Measurements from ENCODE around the gene AQP9.

DNA sequence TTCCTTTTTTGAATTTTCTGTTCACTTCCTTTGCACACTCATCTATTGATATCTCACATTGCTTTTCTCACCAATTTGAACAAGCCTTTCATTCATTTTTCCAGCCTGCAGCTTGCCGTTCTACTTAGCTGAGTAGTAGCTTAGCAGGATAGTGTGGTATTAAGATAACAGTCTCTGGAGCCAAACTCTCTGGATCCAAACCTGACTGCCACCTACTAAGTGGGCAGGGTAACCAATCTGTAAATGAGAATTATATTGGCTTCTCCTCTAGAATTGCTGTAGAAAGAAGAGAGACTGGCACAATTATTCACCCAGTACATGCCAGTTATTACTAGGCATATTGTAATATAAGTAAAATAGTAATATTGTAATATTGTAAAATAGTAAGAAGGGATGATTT is 40.5 kb downstream of the AQP9 start:
- no peak for TF ChIP-seq POLR2AphosphoS5 (IDR thresholded peaks at IDR 0.05; ENCODE audit: low read depth)
- TF ChIP-seq, protein P1, sequence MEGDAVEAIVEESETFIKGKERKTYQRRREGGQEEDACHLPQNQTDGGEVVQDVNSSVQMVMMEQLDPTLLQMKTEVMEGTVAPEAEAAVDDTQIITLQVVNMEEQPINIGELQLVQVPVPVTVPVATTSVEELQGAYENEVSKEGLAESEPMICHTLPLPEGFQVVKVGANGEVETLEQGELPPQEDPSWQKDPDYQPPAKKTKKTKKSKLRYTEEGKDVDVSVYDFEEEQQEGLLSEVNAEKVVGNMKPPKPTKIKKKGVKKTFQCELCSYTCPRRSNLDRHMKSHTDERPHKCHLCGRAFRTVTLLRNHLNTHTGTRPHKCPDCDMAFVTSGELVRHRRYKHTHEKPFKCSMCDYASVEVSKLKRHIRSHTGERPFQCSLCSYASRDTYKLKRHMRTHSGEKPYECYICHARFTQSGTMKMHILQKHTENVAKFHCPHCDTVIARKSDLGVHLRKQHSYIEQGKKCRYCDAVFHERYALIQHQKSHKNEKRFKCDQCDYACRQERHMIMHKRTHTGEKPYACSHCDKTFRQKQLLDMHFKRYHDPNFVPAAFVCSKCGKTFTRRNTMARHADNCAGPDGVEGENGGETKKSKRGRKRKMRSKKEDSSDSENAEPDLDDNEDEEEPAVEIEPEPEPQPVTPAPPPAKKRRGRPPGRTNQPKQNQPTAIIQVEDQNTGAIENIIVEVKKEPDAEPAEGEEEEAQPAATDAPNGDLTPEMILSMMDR (IDR thresholded peaks at IDR 0.05; ENCODE audit: insufficient read depth, low read length): no peak
- TF ChIP-seq, protein P2, sequence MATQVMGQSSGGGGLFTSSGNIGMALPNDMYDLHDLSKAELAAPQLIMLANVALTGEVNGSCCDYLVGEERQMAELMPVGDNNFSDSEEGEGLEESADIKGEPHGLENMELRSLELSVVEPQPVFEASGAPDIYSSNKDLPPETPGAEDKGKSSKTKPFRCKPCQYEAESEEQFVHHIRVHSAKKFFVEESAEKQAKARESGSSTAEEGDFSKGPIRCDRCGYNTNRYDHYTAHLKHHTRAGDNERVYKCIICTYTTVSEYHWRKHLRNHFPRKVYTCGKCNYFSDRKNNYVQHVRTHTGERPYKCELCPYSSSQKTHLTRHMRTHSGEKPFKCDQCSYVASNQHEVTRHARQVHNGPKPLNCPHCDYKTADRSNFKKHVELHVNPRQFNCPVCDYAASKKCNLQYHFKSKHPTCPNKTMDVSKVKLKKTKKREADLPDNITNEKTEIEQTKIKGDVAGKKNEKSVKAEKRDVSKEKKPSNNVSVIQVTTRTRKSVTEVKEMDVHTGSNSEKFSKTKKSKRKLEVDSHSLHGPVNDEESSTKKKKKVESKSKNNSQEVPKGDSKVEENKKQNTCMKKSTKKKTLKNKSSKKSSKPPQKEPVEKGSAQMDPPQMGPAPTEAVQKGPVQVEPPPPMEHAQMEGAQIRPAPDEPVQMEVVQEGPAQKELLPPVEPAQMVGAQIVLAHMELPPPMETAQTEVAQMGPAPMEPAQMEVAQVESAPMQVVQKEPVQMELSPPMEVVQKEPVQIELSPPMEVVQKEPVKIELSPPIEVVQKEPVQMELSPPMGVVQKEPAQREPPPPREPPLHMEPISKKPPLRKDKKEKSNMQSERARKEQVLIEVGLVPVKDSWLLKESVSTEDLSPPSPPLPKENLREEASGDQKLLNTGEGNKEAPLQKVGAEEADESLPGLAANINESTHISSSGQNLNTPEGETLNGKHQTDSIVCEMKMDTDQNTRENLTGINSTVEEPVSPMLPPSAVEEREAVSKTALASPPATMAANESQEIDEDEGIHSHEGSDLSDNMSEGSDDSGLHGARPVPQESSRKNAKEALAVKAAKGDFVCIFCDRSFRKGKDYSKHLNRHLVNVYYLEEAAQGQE (IDR thresholded peaks at IDR 0.05; ENCODE audit: insufficient replicate concordance, low read depth): no peak
